ENCODE measurements around the gene TAGLN.

Gene TAGLN

DNA sequence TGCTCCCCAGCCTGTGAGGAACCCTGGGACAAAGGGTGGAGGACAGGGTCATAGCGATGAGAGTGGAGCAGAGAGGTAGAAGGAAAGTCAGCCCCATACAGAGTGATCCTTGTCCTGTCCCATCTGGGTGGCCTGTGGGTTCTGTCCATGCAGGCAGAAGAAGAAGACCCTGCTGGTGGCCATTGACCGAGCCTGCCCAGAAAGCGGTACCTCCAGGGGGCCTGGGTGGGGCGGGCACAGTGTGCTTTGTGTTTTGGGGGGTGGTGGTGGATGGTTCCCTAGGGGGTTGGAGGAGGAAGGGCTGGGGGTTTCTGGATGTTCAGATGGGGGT lies 12.8 kb upstream of the TAGLN start:
- H4K20me1 ChIP-seq (ENCODE audit: control insufficient read depth, insufficient read depth, low read depth, low read length): no peaks in the 10 kb centered on the region
- peaks cover 13% of the 10 kb centered on the region for H3K36me3 ChIP-seq (ENCODE audit: control insufficient read depth, low read length)
- no peaks in the 10 kb centered on the region for H3K79me2 ChIP-seq (ENCODE audit: control insufficient read depth, low read length)
- no peak overlapping the region for H3K4me3 ChIP-seq (ENCODE audit: low read length)
- no peaks in the 10 kb centered on the region for H3K27me3 ChIP-seq (ENCODE audit: control insufficient read depth, low read length)
- H3K4me2 ChIP-seq (ENCODE audit: low read length): peak overlapping the region; percentile 33; the same call in 1 of the 2 replicates
- TF ChIP-seq EZH2phosphoT487 (IDR thresholded peaks at IDR 0.05; ENCODE audit: borderline replicate concordance, low read length): no peak
- TF ChIP-seq, protein P1, sequence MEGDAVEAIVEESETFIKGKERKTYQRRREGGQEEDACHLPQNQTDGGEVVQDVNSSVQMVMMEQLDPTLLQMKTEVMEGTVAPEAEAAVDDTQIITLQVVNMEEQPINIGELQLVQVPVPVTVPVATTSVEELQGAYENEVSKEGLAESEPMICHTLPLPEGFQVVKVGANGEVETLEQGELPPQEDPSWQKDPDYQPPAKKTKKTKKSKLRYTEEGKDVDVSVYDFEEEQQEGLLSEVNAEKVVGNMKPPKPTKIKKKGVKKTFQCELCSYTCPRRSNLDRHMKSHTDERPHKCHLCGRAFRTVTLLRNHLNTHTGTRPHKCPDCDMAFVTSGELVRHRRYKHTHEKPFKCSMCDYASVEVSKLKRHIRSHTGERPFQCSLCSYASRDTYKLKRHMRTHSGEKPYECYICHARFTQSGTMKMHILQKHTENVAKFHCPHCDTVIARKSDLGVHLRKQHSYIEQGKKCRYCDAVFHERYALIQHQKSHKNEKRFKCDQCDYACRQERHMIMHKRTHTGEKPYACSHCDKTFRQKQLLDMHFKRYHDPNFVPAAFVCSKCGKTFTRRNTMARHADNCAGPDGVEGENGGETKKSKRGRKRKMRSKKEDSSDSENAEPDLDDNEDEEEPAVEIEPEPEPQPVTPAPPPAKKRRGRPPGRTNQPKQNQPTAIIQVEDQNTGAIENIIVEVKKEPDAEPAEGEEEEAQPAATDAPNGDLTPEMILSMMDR (IDR thresholded peaks at IDR 0.05; ENCODE audit: low read depth, low read length, poor library complexity, severe bottlenecking): no peak
- no peaks in the 10 kb centered on the region for H3F3A ChIP-seq (ENCODE audit: control insufficient read depth, insufficient read depth)
- H3K4me1 ChIP-seq (ENCODE audit: control insufficient read depth, low read length): peaks cover 35% of the 10 kb centered on the region
- no peak overlapping the region for H3K27ac ChIP-seq (ENCODE audit: low read depth, low read length)
- H3K9me2 ChIP-seq (replicated peaks; ENCODE audit: control insufficient read depth, low read length): no peaks in the 10 kb centered on the region
- no peaks in the 10 kb centered on the region for H3K9me3 ChIP-seq (ENCODE audit: control insufficient read depth, insufficient read depth, low read length)

DNA sequence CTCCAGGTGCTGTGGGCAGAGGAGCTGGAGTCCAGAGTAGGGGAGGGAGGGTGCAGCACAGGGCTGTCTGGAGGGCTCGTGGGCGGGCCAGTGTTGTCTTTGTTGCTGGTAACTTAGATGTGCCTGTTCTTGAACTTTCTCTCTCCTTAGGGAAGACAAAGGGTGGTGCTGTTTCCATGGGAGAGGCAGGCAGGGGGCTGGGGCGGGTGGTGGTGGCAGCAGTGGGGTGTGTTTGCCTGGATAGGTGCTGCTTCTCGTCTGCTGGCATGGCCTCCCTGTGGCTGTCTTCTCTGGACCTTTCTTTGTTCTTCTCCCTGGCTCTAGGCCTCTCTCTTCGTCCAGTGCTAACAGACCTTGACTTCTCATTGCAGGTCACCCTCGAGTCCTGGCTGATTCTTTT lies 12.2 kb upstream of the TAGLN start:
- no peak for TF ChIP-seq EZH2phosphoT487 (IDR thresholded peaks at IDR 0.05; ENCODE audit: borderline replicate concordance, low read length)
- TF ChIP-seq, protein P1 (IDR thresholded peaks at IDR 0.05; ENCODE audit: low read depth, low read length, poor library complexity, severe bottlenecking): no peak
- Histone ChIP-seq H3K4me2 (ENCODE audit: low read length) (no peak overlapping the region), H3K27me3 (ENCODE audit: control insufficient read depth, low read length) (no peaks in the 10 kb centered on the region), H3K79me2 (ENCODE audit: control insufficient read depth, low read length) (no peaks in the 10 kb centered on the region), H3K36me3 (ENCODE audit: control insufficient read depth, low read length) (peaks cover 10% of the 10 kb centered on the region), H3K9me3 (ENCODE audit: control insufficient read depth, insufficient read depth, low read length) (no peaks in the 10 kb centered on the region), H3K9me2 (replicated peaks; ENCODE audit: control insufficient read depth, low read length) (no peaks in the 10 kb centered on the region), H3F3A (ENCODE audit: control insufficient read depth, insufficient read depth) (no peaks in the 10 kb centered on the region), H3K4me1 (ENCODE audit: control insufficient read depth, low read length) (peaks cover 33% of the 10 kb centered on the region), H4K20me1 (ENCODE audit: control insufficient read depth, insufficient read depth, low read depth, low read length) (no peaks in the 10 kb centered on the region), H3K27ac (ENCODE audit: low read depth, low read length) (no peak overlapping the region), H3K4me3 (ENCODE audit: low read length) (no peak overlapping the region)

DNA sequence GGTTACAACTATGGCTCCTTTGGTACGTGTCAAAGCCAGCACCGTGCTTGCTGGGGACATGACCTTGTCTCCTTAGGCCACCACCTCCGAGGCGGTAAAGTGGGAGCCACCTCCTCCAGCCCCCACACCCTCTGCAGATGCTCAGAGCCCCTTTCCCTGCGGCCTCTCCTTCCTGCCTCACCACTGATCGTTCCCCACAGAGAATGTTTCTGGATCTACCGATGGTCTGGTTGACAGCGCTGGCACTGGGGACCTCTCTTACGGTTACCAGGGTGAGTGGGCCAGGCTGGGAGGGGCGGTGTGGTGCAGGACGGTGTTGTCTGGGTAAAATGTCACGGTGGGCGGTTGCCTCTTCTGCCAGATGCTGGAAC lies 11.8 kb upstream of the TAGLN start:
- no peaks in the 10 kb centered on the region for H3K9me2 ChIP-seq (replicated peaks; ENCODE audit: control insufficient read depth, low read length)
- H3K4me3 ChIP-seq (ENCODE audit: low read length): no peak overlapping the region
- no peaks in the 10 kb centered on the region for H3K79me2 ChIP-seq (ENCODE audit: control insufficient read depth, low read length)
- no peaks in the 10 kb centered on the region for H4K20me1 ChIP-seq (ENCODE audit: control insufficient read depth, insufficient read depth, low read depth, low read length)
- H3F3A ChIP-seq (ENCODE audit: control insufficient read depth, insufficient read depth): no peaks in the 10 kb centered on the region
- no peak overlapping the region for H3K4me2 ChIP-seq (ENCODE audit: low read length)
- H3K4me1 ChIP-seq (ENCODE audit: control insufficient read depth, low read length): peaks cover 33% of the 10 kb centered on the region
- no peak overlapping the region for H3K27ac ChIP-seq (ENCODE audit: low read depth, low read length)
- TF ChIP-seq EZH2phosphoT487 (IDR thresholded peaks at IDR 0.05; ENCODE audit: borderline replicate concordance, low read length): no peak
- TF ChIP-seq, protein P1 (IDR thresholded peaks at IDR 0.05; ENCODE audit: low read depth, low read length, poor library complexity, severe bottlenecking): no peak
- peaks cover 8% of the 10 kb centered on the region for H3K36me3 ChIP-seq (ENCODE audit: control insufficient read depth, low read length)
- H3K9me3 ChIP-seq (ENCODE audit: control insufficient read depth, insufficient read depth, low read length): no peaks in the 10 kb centered on the region
- no peaks in the 10 kb centered on the region for H3K27me3 ChIP-seq (ENCODE audit: control insufficient read depth, low read length)

Measured in DOHH2 (cell line).